IMR-90 (cell line): ENCODE data around the gene GRIK1. TPM values are rescaled to one million over a fixed set of nuclear protein-coding genes. Genes with fewer than 3 reads are reported as not detected.

Source experiments
- ATAC-seq: fragments of 200-7000 bp; cut with Tn5 transposase; 2 replicates; pipeline ENCODE4 v1.9.1; 2020; ENCODE audit warnings: low read depth, mild to moderate bottlenecking, moderate library complexity
- BruUV-seq: library from RNA; stranded (reverse); fragments of 400-500 nt; replicated peaks from 2 replicates; lab custom pipeline; 2021; lab: Mats Ljungman, UMichigan
- CTCF ChIA-PET: fragments of 300-600 bp; formaldehyde crosslinking; extraction: SDS; loops from one replicate; lab custom pipeline; 2021; ENCODE audit warnings: antibody characterized with exemption; lab: Yijun Ruan, JAX
- POLR2A ChIA-PET: fragments of 300-600 bp; sonication (Branson Sonifier 250); formaldehyde crosslinking; loops from one replicate; lab custom pipeline; 2022; ENCODE audit warnings: antibody characterized with exemption; ENCODE audit not compliant: unreplicated experiment; lab: Charles Lee
- DNase-seq: peaks from one replicate; pipeline ENCODE4 v3.0.0; 2013
- H2AFZ ChIP-seq: replicated peaks from 2 replicates; pipeline ENCODE3; 2013; ENCODE audit warnings: low read length, mild to moderate bottlenecking; ENCODE audit not compliant: poor library complexity
- H2AK5ac ChIP-seq: 2 replicates; pipeline ENCODE4 v1.6.1; 2013; ENCODE audit warnings: low read depth, low read length, inconsistent platforms
- H2AK9ac ChIP-seq: replicated peaks from 2 replicates; pipeline ENCODE3; 2013; ENCODE audit warnings: mild to moderate bottlenecking, low read depth, low read length, moderate library complexity; ENCODE audit not compliant: poor library complexity
- H2BK120ac ChIP-seq: 2 replicates; pipeline ENCODE4 v1.6.1; 2013; ENCODE audit warnings: low read depth, low read length, inconsistent platforms
- H2BK15ac ChIP-seq: 3 replicates; pipeline ENCODE4 v1.6.1; 2013; ENCODE audit warnings: low read depth, low read length, inconsistent platforms
- H2BK20ac ChIP-seq: 2 replicates; pipeline ENCODE4 v1.6.1; 2013; ENCODE audit warnings: low read depth, mild to moderate bottlenecking, inconsistent platforms, low read length, moderate library complexity
- H2BK5ac ChIP-seq: 2 replicates; pipeline ENCODE4 v1.6.1; 2013; ENCODE audit warnings: mild to moderate bottlenecking, low read depth, low read length, inconsistent platforms; ENCODE audit not compliant: poor library complexity, severe bottlenecking
- H3K14ac ChIP-seq: replicated peaks from 2 replicates; pipeline ENCODE4 v1.6.1; 2013; ENCODE audit warnings: low read depth, low read length, inconsistent platforms
- H3K18ac ChIP-seq: 2 replicates; pipeline ENCODE4 v1.6.1; 2013; ENCODE audit warnings: low read depth, low read length, control low read depth
- H3K23ac ChIP-seq: 2 replicates; pipeline ENCODE4 v1.6.1; 2013; ENCODE audit warnings: low read depth, low read length, inconsistent platforms
- H3K27ac ChIP-seq: 2 replicates; pipeline ENCODE4 v1.5.1; 2013; ENCODE audit warnings: mild to moderate bottlenecking, control low read depth, low read length; ENCODE audit not compliant: insufficient read depth
- H3K27me3 ChIP-seq: 2 replicates; pipeline ENCODE4 v1.6.1; 2013; ENCODE audit warnings: low read length; ENCODE audit not compliant: control insufficient read depth, insufficient read depth
- H3K36me3 ChIP-seq: 2 replicates; pipeline ENCODE4 v1.6.1; 2013; ENCODE audit warnings: low read length, mixed read lengths; ENCODE audit not compliant: control insufficient read depth, insufficient read depth
- H3K4ac ChIP-seq: 2 replicates; pipeline ENCODE4 v1.6.1; 2013; ENCODE audit warnings: low read depth, low read length, inconsistent platforms
- H3K4me1 ChIP-seq: 2 replicates; pipeline ENCODE4 v1.6.1; 2013; ENCODE audit warnings: low read length, mixed read lengths; ENCODE audit not compliant: control insufficient read depth, insufficient read depth
- H3K4me2 ChIP-seq: 2 replicates; pipeline ENCODE4 v1.6.1; 2013; ENCODE audit warnings: low read depth, mild to moderate bottlenecking, control low read depth, low read length, moderate library complexity
- H3K4me3 ChIP-seq: 2 replicates; pipeline ENCODE4 v1.5.1; 2013; ENCODE audit warnings: low read depth, mild to moderate bottlenecking, control low read depth, low read length, moderate library complexity; ENCODE audit not compliant: insufficient read depth
- H3K56ac ChIP-seq: 2 replicates; pipeline ENCODE4 v1.6.1; 2013; ENCODE audit warnings: low read length, inconsistent platforms; ENCODE audit not compliant: insufficient read depth; ENCODE audit errors: extremely low read depth
- H3K79me1 ChIP-seq, 2 experiments: 2 replicates each; pipeline ENCODE4 v1.6.1; 2013; ENCODE audit warnings: low read length in 2 of 2, inconsistent platforms in 1 of 2, low read depth in 1 of 2
- H3K9ac ChIP-seq: 2 replicates; pipeline ENCODE4 v1.6.1; 2013; ENCODE audit warnings: low read depth, low read length, control low read depth
- H3K9me1 ChIP-seq: 2 replicates; pipeline ENCODE4 v1.6.1; 2013; ENCODE audit warnings: low read length, inconsistent platforms; ENCODE audit not compliant: insufficient read depth
- H3K9me3 ChIP-seq: 2 replicates; pipeline ENCODE4 v1.6.1; 2013; ENCODE audit warnings: low read length; ENCODE audit not compliant: control insufficient read depth, insufficient read depth
- H4K20me1 ChIP-seq: 2 replicates; pipeline ENCODE4 v1.6.1; 2013; ENCODE audit warnings: low read length, inconsistent platforms; ENCODE audit not compliant: insufficient read depth
- H4K5ac ChIP-seq: 2 replicates; pipeline ENCODE4 v1.6.1; 2013; ENCODE audit warnings: mild to moderate bottlenecking, low read depth, low read length, control low read depth
- H4K8ac ChIP-seq, 2 experiments: 2 replicates each; pipeline ENCODE4 v1.6.1; 2013; ENCODE audit warnings: low read depth in 2 of 2, low read length in 2 of 2, control low read depth in 1 of 2, inconsistent platforms in 1 of 2
- H4K91ac ChIP-seq: 2 replicates; pipeline ENCODE4 v1.6.1; 2013; ENCODE audit warnings: low read depth, low read length, inconsistent platforms; ENCODE audit not compliant: insufficient read depth
- BHLHE40 ChIP-seq: fragments of 150-350 bp; IDR thresholded peaks from 2 replicates; pipeline ENCODE4 v1.6.1; 2016; ENCODE audit warnings: mild to moderate bottlenecking, low read depth, low read length
- CEBPB ChIP-seq: IDR thresholded peaks from 2 replicates; pipeline ENCODE4 v1.6.1; 2012; ENCODE audit warnings: low read depth, low read length, improper control_type of control experiment
- CHD1 ChIP-seq: IDR thresholded peaks from 2 replicates; pipeline ENCODE4 v1.6.1; 2012; ENCODE audit warnings: low read depth, low read length, improper control_type of control experiment
- CTCF ChIP-seq: conservative IDR thresholded peaks from 2 replicates; pipeline ENCODE4 v1.5.1; 2012; ENCODE audit warnings: mild to moderate bottlenecking, low read depth, low read length, improper control_type of control experiment
- ELK1 ChIP-seq: fragments of 150-350 bp; IDR thresholded peaks from 2 replicates; pipeline ENCODE4 v1.6.1; 2016; ENCODE audit warnings: low read depth, mild to moderate bottlenecking, low read length, moderate library complexity, borderline replicate concordance
- FOS ChIP-seq: fragments of 150-350 bp; IDR thresholded peaks from 2 replicates; pipeline ENCODE4 v1.6.1; 2016; ENCODE audit warnings: low read depth, low read length
- MAFK ChIP-seq: IDR thresholded peaks from 2 replicates; pipeline ENCODE4 v1.6.1; 2012; ENCODE audit warnings: low read depth, low read length, improper control_type of control experiment
- MAZ ChIP-seq: IDR thresholded peaks from 2 replicates; pipeline ENCODE4 v1.6.1; 2012; ENCODE audit warnings: low read depth, mild to moderate bottlenecking, low read length, improper control_type of control experiment, moderate library complexity, borderline replicate concordance
- MXI1 ChIP-seq: IDR thresholded peaks from 2 replicates; pipeline ENCODE4 v1.6.1; 2012; ENCODE audit warnings: low read depth, mild to moderate bottlenecking, low read length, moderate library complexity, borderline replicate concordance
- NFE2L2 ChIP-seq: fragments of 150-350 bp; IDR thresholded peaks from 2 replicates; pipeline ENCODE4 v1.6.1; 2016; ENCODE audit warnings: low read depth, mild to moderate bottlenecking, low read length
- POLR2A ChIP-seq: IDR thresholded peaks from 2 replicates; pipeline ENCODE4 v1.6.1; 2012; ENCODE audit warnings: mild to moderate bottlenecking, low read depth, low read length
- RAD21 ChIP-seq: IDR thresholded peaks from 2 replicates; pipeline ENCODE4 v1.6.1; 2012; ENCODE audit warnings: low read length, improper control_type of control experiment
- RCOR1 ChIP-seq: IDR thresholded peaks from 2 replicates; pipeline ENCODE4 v1.6.1; 2012; ENCODE audit warnings: mild to moderate bottlenecking, low read length, improper control_type of control experiment; ENCODE audit not compliant: insufficient replicate concordance
- RFX5 ChIP-seq: IDR thresholded peaks from 2 replicates; pipeline ENCODE4 v1.8.0; 2012; ENCODE audit warnings: low read depth, mild to moderate bottlenecking, low read length, moderate library complexity
- SMC3 ChIP-seq: fragments of 150-350 bp; IDR thresholded peaks from 2 replicates; pipeline ENCODE4 v1.6.1; 2016; ENCODE audit warnings: low read depth, mild to moderate bottlenecking, antibody characterized with exemption, low read length, moderate library complexity
- USF2 ChIP-seq: fragments of 150-350 bp; IDR thresholded peaks from 2 replicates; pipeline ENCODE4 v1.6.1; 2017; ENCODE audit warnings: mild to moderate bottlenecking, antibody characterized with exemption, low read length, low read depth
- WGBS, 2 experiments: methylation state at CpG; one replicate each; pipeline versions ENCODE4 v1.1.5 to v1.1.7; 2013; ENCODE audit warnings: missing lambda C conversion rate in 2 of 2; ENCODE audit not compliant: insufficient read length in 1 of 2; ENCODE audit errors: extremely low coverage in 2 of 2; 5-methylcytosine and 5-hydroxymethylcytosine counted together
- dilution Hi-C: fragments of 300-500 bp; cut with HindIII; formaldehyde crosslinking; loops from one replicate; pipeline ENCODE4 v1.14.3; 2018; ENCODE audit warnings: low sequenced_read_pairs; ENCODE audit not compliant: unreplicated experiment
- in situ Hi-C: fragments of 300-500 bp; cut with MboI; formaldehyde crosslinking; loops from 3 replicates; pipeline ENCODE4 v1.14.3; 2019; ENCODE audit warnings: low sequenced_read_pairs, inconsistent platforms, mixed read lengths
- intact Hi-C: fragments of 100-400 bp; cut with micrococcal nuclease; formaldehyde crosslinking; loops from 2 replicates; pipeline ENCODE4 v1.10.0; 2022
- polyA plus RNA-seq, 3 experiments: library from polyadenylated mRNA; depleted of rRNA; stranded (reverse); fragments of >200 nt; gene quantifications; 2 replicates each; pipeline ENCODE4 v1.2.3, GENCODE V29; 2012; ENCODE audit warnings: low replicate concordance in 1 of 3
- total RNA-seq: library from RNA; depleted of rRNA; stranded (reverse); fragments of >200 nt; gene quantifications from 2 replicates; pipeline ENCODE4 v1.2.3, GENCODE V29; 2012

Gene GRIK1
- total and polyA plus RNA-seq, 2 of the 4 experiments (the other 2 are of a cell fraction), result not detected

GRCh38 chr21:29788752-29789151 lies 151.0 kb downstream of the GRIK1 start:
- dilution Hi-C loops, result no loop called here

More at GRCh38 chr21:29788752-29789151, 151.0 kb downstream of the GRIK1 start:
- WGBS, 2 experiments, result no CpG with 5 or more reads among the region's 2 CpGs
- Histone ChIP-seq H3K9ac (no peak overlapping the region), H3K56ac (no peak overlapping the region), H3K36me3 (no peaks in the 10 kb centered on the region), H3K4me3 (no peak overlapping the region), H4K8ac (no peak overlapping the region), H3K9me3 (no peaks in the 10 kb centered on the region), H3K23ac (no peak overlapping the region), H3K4ac (no peak overlapping the region), H2BK120ac (no peak overlapping the region), H3K27ac (no peak overlapping the region), H4K91ac (no peak overlapping the region), H3K27me3 (no peaks in the 10 kb centered on the region), H2BK15ac (no peak overlapping the region), H3K79me1 (no peaks in the 10 kb centered on the region), H2AK9ac (no peak overlapping the region), H3K14ac (no peak overlapping the region), H3K4me2 (no peak overlapping the region), H3K18ac (no peak overlapping the region), H2BK5ac (no peak overlapping the region), H4K5ac (no peak overlapping the region), H2AFZ (no peak overlapping the region), H2BK20ac (no peak overlapping the region), H3K9me1 (no peaks in the 10 kb centered on the region), H3K4me1 (no peaks in the 10 kb centered on the region), H4K20me1 (no peaks in the 10 kb centered on the region), H2AK5ac (no peak overlapping the region)
- CTCF ChIA-PET, result no interaction called here
- POLR2A ChIA-PET, result interaction anchor here (0.5 kb wide), 1 partner anchor 317 kb away, joined by 4 read pairs; no protein-coding TSS in a partner anchor
- no peak for TF ChIP-seq FOS
- no peak for TF ChIP-seq RAD21
- no peak for TF ChIP-seq ELK1
- TF ChIP-seq CEBPB, result no peak
- no peak for TF ChIP-seq USF2
- no peak for TF ChIP-seq MAFK
- TF ChIP-seq MXI1, result no peak
- TF ChIP-seq POLR2A, result no peak
- TF ChIP-seq CHD1, result no peak
- no peak for TF ChIP-seq CTCF
- TF ChIP-seq RFX5, result no peak
- no peak for TF ChIP-seq BHLHE40
- TF ChIP-seq MAZ, result no peak
- TF ChIP-seq NFE2L2, result no peak
- TF ChIP-seq SMC3, result no peak
- TF ChIP-seq RCOR1, result no peak
- intact Hi-C loops (no loop called here), in situ Hi-C loops (no loop called here)
- DNase-seq (no peak), ATAC-seq (no peak)
- BruUV-seq, result no TSS peak
